PC-3 (cell line): ENCODE measurements around the gene PLPP7. TPM values are rescaled to one million over a fixed set of nuclear protein-coding genes. Genes with fewer than 3 reads are reported as not detected.

ENCODE experiments used
- ATAC-seq: fragments of 200-7000 bp; cut with Tn5 transposase; 2 replicates; pipeline ENCODE4 v1.9.1; 2020; ENCODE audit warnings: mild to moderate bottlenecking, moderate library complexity
- BruUV-seq: library from RNA; stranded (reverse); fragments of 400-500 nt; replicated peaks from 2 replicates; lab custom pipeline; 2021; lab: Mats Ljungman, UMichigan
- CTCF ChIA-PET: fragments of 300-600 bp; sonication (Branson Sonifier 250); formaldehyde crosslinking; loops from one replicate; lab custom pipeline; 2022; ENCODE audit warnings: antibody characterized with exemption; lab: Charles Lee
- POLR2A ChIA-PET: fragments of 300-600 bp; sonication (Branson Sonifier 250); formaldehyde crosslinking; loops from one replicate; lab custom pipeline; 2022; ENCODE audit warnings: antibody characterized with exemption; ENCODE audit not compliant: unreplicated experiment; lab: Charles Lee
- DNase-seq: peaks from one replicate; pipeline ENCODE4 v3.0.0-alpha.2; 2015
- H2AFZ ChIP-seq: fragments of 300-600 bp; sonication (generic); 2 replicates; pipeline ENCODE4 v1.6.0; 2016; ENCODE audit warnings: antibody characterized with exemption, low read length
- H3F3A ChIP-seq: fragments of 300-600 bp; sonication (generic); one replicate; pipeline ENCODE4 v1.6.0; 2017; ENCODE audit warnings: antibody characterized with exemption, low read length, control low read depth, mild to moderate bottlenecking; ENCODE audit not compliant: unreplicated experiment
- H3K27ac ChIP-seq: fragments of 300-600 bp; sonication (generic); 2 replicates; pipeline ENCODE4 v1.5.1; 2016; ENCODE audit warnings: mild to moderate bottlenecking, low read length
- H3K27me3 ChIP-seq: fragments of 300-600 bp; sonication (generic); 2 replicates; pipeline ENCODE4 v1.6.1; 2016; ENCODE audit warnings: low read length, mixed read lengths
- H3K36me3 ChIP-seq: fragments of 300-600 bp; sonication (generic); 2 replicates; pipeline ENCODE4 v1.6.1; 2016; ENCODE audit warnings: low read depth, mixed run types, low read length, mixed read lengths
- H3K4me1 ChIP-seq: fragments of 300-600 bp; sonication (generic); 2 replicates; pipeline ENCODE4 v1.5.1; 2016; ENCODE audit warnings: low read length; ENCODE audit not compliant: insufficient read depth
- H3K4me2 ChIP-seq: fragments of 300-600 bp; sonication (generic); 2 replicates; pipeline ENCODE4 v1.6.0; 2016; ENCODE audit warnings: low read length
- H3K4me3 ChIP-seq: fragments of 300-600 bp; sonication (generic); 2 replicates; pipeline ENCODE4 v1.5.1; 2016; ENCODE audit warnings: mild to moderate bottlenecking, low read length, mixed read lengths
- H3K79me2 ChIP-seq: fragments of 300-600 bp; sonication (generic); 2 replicates; pipeline ENCODE4 v1.6.1; 2017; ENCODE audit warnings: low read length, mixed read lengths
- H3K9ac ChIP-seq: fragments of 300-600 bp; sonication (generic); 2 replicates; pipeline ENCODE4 v1.6.0; 2016; ENCODE audit warnings: mild to moderate bottlenecking, low read length
- H3K9me2 ChIP-seq: fragments of 300-600 bp; sonication (generic); replicated peaks from 2 replicates; pipeline ENCODE4 v1.6.1; 2016; ENCODE audit warnings: mixed run types, low read length, mixed read lengths
- H3K9me3 ChIP-seq: fragments of 300-600 bp; sonication (generic); 2 replicates; pipeline ENCODE4 v1.6.1; 2016; ENCODE audit warnings: low read length, mixed read lengths
- H4K20me1 ChIP-seq: fragments of 300-600 bp; sonication (generic); 2 replicates; pipeline ENCODE4 v1.6.1; 2016; ENCODE audit warnings: low read length, mixed read lengths
- EZH2 ChIP-seq: fragments of 300-600 bp; sonication (generic); IDR thresholded peaks from one replicate; pipeline ENCODE4 v1.6.1; 2017; ENCODE audit warnings: antibody characterized with exemption, mild to moderate bottlenecking, low read length; ENCODE audit not compliant: unreplicated experiment
- EZH2phosphoT487 ChIP-seq: fragments of 300-600 bp; sonication (generic); IDR thresholded peaks from 2 replicates; pipeline ENCODE4 v1.6.1; 2018; ENCODE audit warnings: mild to moderate bottlenecking, antibody characterized with exemption, low read length, borderline replicate concordance
- intact Hi-C: fragments of 100-400 bp; cut with micrococcal nuclease; formaldehyde crosslinking; loops from 2 replicates; pipeline ENCODE4 v1.9.0; 2023
- total RNA-seq: library from RNA; depleted of rRNA; stranded (reverse); fragments of >200 nt; gene quantifications from 2 replicates; pipeline ENCODE4 v1.2.3, GENCODE V29; 2014
- TF ChIP-seq, protein P1 (sequence below): fragments of 300-600 bp; sonication (generic); conservative IDR thresholded peaks from 2 replicates; pipeline ENCODE4 v1.5.1; 2017; ENCODE audit warnings: antibody characterized with exemption, low read depth, mild to moderate bottlenecking, low read length

Gene PLPP7
- total RNA-seq, 1 experiment from 2014 or later, result not detected

DNA sequence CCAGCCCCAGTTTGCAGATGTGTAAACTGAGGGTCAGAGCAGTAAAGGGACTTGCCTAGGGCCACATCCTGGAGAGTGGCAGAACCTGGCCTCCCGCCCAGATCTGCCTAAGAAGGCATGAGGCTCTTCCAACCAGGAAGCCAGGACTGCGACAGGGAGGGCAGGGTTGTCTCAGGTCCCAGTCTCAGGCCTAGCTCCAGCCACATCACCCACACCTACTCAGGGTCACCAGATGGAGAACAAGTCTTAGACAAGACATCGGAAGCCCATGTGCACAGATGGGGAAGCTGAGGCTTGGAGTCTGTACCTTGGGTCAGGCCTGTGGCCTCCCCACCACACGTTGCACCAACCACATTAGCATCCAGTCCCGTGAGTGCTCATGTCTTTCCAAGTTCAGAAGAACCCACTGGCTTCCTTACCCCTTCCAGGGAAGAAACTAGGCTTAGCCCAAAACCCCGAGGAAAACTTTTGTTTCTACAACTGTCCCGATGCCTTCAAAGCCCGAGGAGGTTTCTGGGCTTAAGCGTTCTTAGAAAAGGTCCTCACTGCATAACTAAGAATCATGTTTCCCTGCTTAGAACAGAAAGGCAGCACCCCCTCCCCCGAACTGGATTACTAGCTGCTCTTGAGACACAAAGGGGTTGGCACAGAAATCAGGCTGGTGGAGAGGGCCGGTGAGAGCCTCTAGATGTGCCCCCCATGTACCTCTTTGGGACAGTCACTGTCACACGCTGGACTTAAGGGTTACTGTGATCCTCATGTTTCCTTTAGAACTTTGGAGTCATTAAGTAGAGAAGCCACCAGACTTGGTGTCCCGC lies 15.5 kb upstream of the PLPP7 start:
- ChIA-PET CTCF (no interaction called here), POLR2A (no interaction called here)
- ATAC-seq (no peak), DNase-seq (no peak)
- Histone ChIP-seq H3K4me1 (no peaks in the 10 kb centered on the region), H3K4me3 (no peak overlapping the region), H3K4me2 (no peak overlapping the region), H3K36me3 (no peaks in the 10 kb centered on the region), H3K27me3 (peaks cover 9% of the 10 kb centered on the region), H3K9me2 (no peaks in the 10 kb centered on the region), H3K79me2 (no peaks in the 10 kb centered on the region), H2AFZ (no peak overlapping the region), H3K9me3 (no peaks in the 10 kb centered on the region), H3K27ac (no peak overlapping the region), H4K20me1 (no peaks in the 10 kb centered on the region), H3F3A (no peaks in the 10 kb centered on the region), H3K9ac (no peak overlapping the region)
- intact Hi-C loops, result no loop called here
- TF ChIP-seq EZH2 (no peak), EZH2phosphoT487 (no peak)
- TF ChIP-seq, protein P1, sequence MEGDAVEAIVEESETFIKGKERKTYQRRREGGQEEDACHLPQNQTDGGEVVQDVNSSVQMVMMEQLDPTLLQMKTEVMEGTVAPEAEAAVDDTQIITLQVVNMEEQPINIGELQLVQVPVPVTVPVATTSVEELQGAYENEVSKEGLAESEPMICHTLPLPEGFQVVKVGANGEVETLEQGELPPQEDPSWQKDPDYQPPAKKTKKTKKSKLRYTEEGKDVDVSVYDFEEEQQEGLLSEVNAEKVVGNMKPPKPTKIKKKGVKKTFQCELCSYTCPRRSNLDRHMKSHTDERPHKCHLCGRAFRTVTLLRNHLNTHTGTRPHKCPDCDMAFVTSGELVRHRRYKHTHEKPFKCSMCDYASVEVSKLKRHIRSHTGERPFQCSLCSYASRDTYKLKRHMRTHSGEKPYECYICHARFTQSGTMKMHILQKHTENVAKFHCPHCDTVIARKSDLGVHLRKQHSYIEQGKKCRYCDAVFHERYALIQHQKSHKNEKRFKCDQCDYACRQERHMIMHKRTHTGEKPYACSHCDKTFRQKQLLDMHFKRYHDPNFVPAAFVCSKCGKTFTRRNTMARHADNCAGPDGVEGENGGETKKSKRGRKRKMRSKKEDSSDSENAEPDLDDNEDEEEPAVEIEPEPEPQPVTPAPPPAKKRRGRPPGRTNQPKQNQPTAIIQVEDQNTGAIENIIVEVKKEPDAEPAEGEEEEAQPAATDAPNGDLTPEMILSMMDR, result no peak
- no TSS peak for BruUV-seq

GRCh38 chr9:131274674-131275331 lies 14.7 kb upstream of the PLPP7 start:
- no peak overlapping the region for H2AFZ ChIP-seq
- H3K4me1 ChIP-seq, result no peaks in the 10 kb centered on the region
- POLR2A ChIA-PET, result no interaction called here
- no TSS peak for BruUV-seq
- H4K20me1 ChIP-seq, result no peaks in the 10 kb centered on the region
- no peaks in the 10 kb centered on the region for H3K9me2 ChIP-seq
- no peaks in the 10 kb centered on the region for H3F3A ChIP-seq
- ATAC-seq (no peak), DNase-seq (no peak)
- H3K27me3 ChIP-seq, result peaks cover 9% of the 10 kb centered on the region
- no peaks in the 10 kb centered on the region for H3K36me3 ChIP-seq
- H3K79me2 ChIP-seq, result no peaks in the 10 kb centered on the region
- H3K27ac ChIP-seq, result no peak overlapping the region
- H3K4me3 ChIP-seq, result no peak overlapping the region
- no peaks in the 10 kb centered on the region for H3K9me3 ChIP-seq
- no peak overlapping the region for H3K4me2 ChIP-seq
- TF ChIP-seq, protein P1, result no peak
- CTCF ChIA-PET, result no interaction called here
- no peak overlapping the region for H3K9ac ChIP-seq
- intact Hi-C loops, result no loop called here
